ENCODE results near the gene KBTBD4. TPM values are rescaled to one million over a fixed set of nuclear protein-coding genes. Genes with fewer than 3 reads are reported as not detected.

KBTBD4 gene
- total and polyA plus RNA-seq, 2 of the 8 experiments (the other 6 are each of a cell fraction or from before 2014, with no cell fraction given) = 12.0 to 19.5 TPM

- ChIA-PET POLR2A (ENCODE audit: partially characterized antibody) (interaction anchor here (1.4 to 2.1 kb wide), 4 partner anchors 9 to 22 kb away, joined by 4 to 10 read pairs (median 6); partner anchors contain the start of gene CELF1), CTCF (ENCODE audit: partially characterized antibody) (interaction anchor here (0.5 to 1.4 kb wide), 6 partner anchors 8 to 119 kb away, joined by 3 to 4 read pairs (median 4); partner anchors contain the start of gene CELF1)
- no peak overlapping the region for H2BK20ac ChIP-seq (ENCODE audit: low read length)
- no peak overlapping the region for H3K4me3 ChIP-seq (ENCODE audit: extremely low read depth in 1 of 4, insufficient read depth in 2 of 4, low read depth in 3 of 4, low read length in 4 of 4)
- no peak overlapping the region for H4K8ac ChIP-seq (ENCODE audit: extremely low read depth, insufficient read depth, low read length)
- no peak overlapping the region for H4K5ac ChIP-seq (ENCODE audit: insufficient read length, low read depth, low read length)
- no peaks in the 10 kb centered on the region; a peak in 1 of 7 replicates for H3K4me1 ChIP-seq (replicated peaks in 1 of 4; ENCODE audit: control insufficient read depth in 3 of 4, insufficient read depth in 4 of 4, low read length in 3 of 4)
- FAIRE-seq = no peak
- no peak overlapping the region for H4K91ac ChIP-seq (replicated peaks; ENCODE audit: insufficient read length, low read length)
- H3K18ac ChIP-seq (ENCODE audit: extremely low read depth, low read length) = no peak overlapping the region
- H3K4ac ChIP-seq (replicated peaks; ENCODE audit: insufficient read length, low read depth, low read length) = no peak overlapping the region
- H3K9ac ChIP-seq (replicated peaks in 1 of 4; ENCODE audit: extremely low read depth in 1 of 4, low read depth in 3 of 4, low read length in 3 of 4) = no peak overlapping the region
- no peak overlapping the region for H3K27ac ChIP-seq (ENCODE audit: low read depth, low read length)
- H3K36me3 ChIP-seq (ENCODE audit: control insufficient read depth in 2 of 4, insufficient read depth in 4 of 4, low read length in 3 of 4) = peaks cover 0 to 8% (median 0%) of the 10 kb centered on the region in 4 experiments; a peak in 1 of 8 replicates
- no peak overlapping the region for H2BK5ac ChIP-seq (ENCODE audit: low read depth, low read length)
- H3K23ac ChIP-seq (ENCODE audit: insufficient read length) = no peak overlapping the region
- H2BK120ac ChIP-seq (replicated peaks; ENCODE audit: low read depth, low read length) = no peak overlapping the region
- H2BK15ac ChIP-seq (ENCODE audit: low read length) = no peak overlapping the region
- H3K27me3 ChIP-seq (replicated peaks in 1 of 4; ENCODE audit: control insufficient read depth in 3 of 4, extremely low read depth in 1 of 4, insufficient read depth in 3 of 4, low read length in 3 of 4) = no peaks in the 10 kb centered on the region
- no peak overlapping the region for H2AFZ ChIP-seq (ENCODE audit: low read length)
- H3K4me2 ChIP-seq (ENCODE audit: insufficient read depth in 1 of 2, low read depth in 2 of 2, low read length in 2 of 2) = no peak overlapping the region
- no peak overlapping the region for H2AK5ac ChIP-seq (ENCODE audit: low read depth, low read length)
- no peak for DNase-seq (ENCODE audit: low read depth in 1 of 2, low spot score in 2 of 2)
- H3K79me1 ChIP-seq (ENCODE audit: low read depth, low read length) = no peaks in the 10 kb centered on the region
- WGBS, 2 experiments (ENCODE audit: extremely low coverage in 1 of 2, insufficient coverage in 1 of 2, insufficient read length in 1 of 2, insufficient replicate concordance in 2 of 2, low coverage in 1 of 2, low lambda C conversion rate in 2 of 2, missing lambda C conversion rate in 1 of 2) = 91% methylated on average over 2 of the region's 3 CpGs; no CpG with 5 or more reads in 1 of the 2 experiments
- no peak overlapping the region for H2BK12ac ChIP-seq (ENCODE audit: low read depth, low read length)
- H3K23me2 ChIP-seq (ENCODE audit: low read depth, low read length) = no peaks in the 10 kb centered on the region
- peaks cover 20 to 99% of the 10 kb centered on the region in 2 experiments for H3K79me2 ChIP-seq (ENCODE audit: control insufficient read depth in 1 of 2, insufficient read depth in 2 of 2, low read length in 2 of 2)
- no peak overlapping the region for H3K56ac ChIP-seq (replicated peaks; ENCODE audit: insufficient read length, low read depth, low read length)
- H3K14ac ChIP-seq (ENCODE audit: insufficient read length) = no peak overlapping the region
- no peaks in the 10 kb centered on the region for H3K9me3 ChIP-seq (ENCODE audit: insufficient read depth in 2 of 2, low read depth in 1 of 2, low read length in 1 of 2)
- H4K20me1 ChIP-seq (replicated peaks in 1 of 2; ENCODE audit: control insufficient read depth in 1 of 2, insufficient read depth in 2 of 2, low read length in 2 of 2) = peaks cover 23% of the 10 kb centered on the region in 2 experiments
- TF ChIP-seq HDAC6 (IDR thresholded peaks at IDR 0.05; ENCODE audit: low read depth, low read length) (no peak), HDAC2 (IDR thresholded peaks at IDR 0.05; ENCODE audit: borderline replicate concordance in 1 of 2, low read depth in 2 of 2, low read length in 2 of 2) (no peak), E2F6 (IDR thresholded peaks at IDR 0.05) (no peak), SUZ12 (IDR thresholded peaks at IDR 0.05; ENCODE audit: low read length) (no peak), CTCF (IDR thresholded peaks at IDR 0.05; ENCODE audit: control extremely low read depth in 1 of 3, insufficient read depth in 1 of 3, low read depth in 1 of 3, low read length in 3 of 3) (no peak)
These were observed 47.1 kb downstream of the KBTBD4 start for GRCh38 chr11:47531666-47532065.
